ENCODE data around the gene PKN1. TPM values are rescaled to one million over a fixed set of nuclear protein-coding genes. Genes with fewer than 3 reads are reported as not detected.

PKN1 gene
- total and polyA plus RNA-seq, 2 of the 13 experiments (the other 11 are each of a cell fraction or from before 2014, with no cell fraction given): 45.7 to 54.5 TPM

DNA sequence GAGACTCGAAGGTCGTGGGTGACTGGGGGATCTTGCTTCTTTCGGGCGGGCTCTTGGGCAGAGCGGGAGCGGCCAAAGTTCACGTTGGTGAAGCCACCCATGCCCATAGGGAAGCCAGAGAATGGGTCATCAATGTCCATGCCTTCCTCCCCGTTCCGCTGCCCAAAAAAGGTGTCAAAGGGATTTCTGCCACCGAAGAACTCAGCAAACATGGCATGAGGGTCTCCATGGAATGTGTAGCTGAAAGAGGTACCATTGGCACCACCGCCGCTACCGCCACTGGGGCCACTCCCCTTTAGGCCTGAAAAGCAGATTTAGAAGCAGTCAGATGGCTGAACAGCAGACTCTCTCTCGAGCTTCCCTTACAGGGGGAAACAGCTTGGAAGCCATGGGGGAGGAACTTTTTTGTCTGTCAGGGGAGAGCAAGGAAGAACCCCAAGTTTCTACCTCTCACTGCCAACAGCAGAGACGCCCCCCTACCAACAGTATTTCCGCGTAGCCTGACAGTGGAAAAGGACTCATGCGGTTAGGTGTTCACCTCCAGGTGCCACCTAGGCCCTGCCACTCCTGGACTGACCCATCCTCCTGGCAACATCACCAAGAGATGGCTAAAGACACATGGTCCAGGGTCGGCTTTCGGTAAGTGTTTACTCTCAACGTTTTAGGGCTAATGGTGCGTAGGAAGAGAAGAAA lies 83.8 kb downstream of the PKN1 start (continued):
- TF ChIP-seq ZNF619 (CRISPR knock-in tag; IDR thresholded peaks at IDR 0.05) (no peak), ZFY (CRISPR knock-in tag; IDR thresholded peaks at IDR 0.05) (0 out of 2 replicates have a peak, but pooled peaks have one; percentile 8), KMT2B (CRISPR knock-in tag; IDR thresholded peaks at IDR 0.05) (no peak), ZBTB20 (CRISPR knock-in tag; IDR thresholded peaks at IDR 0.05; ENCODE audit: borderline replicate concordance, low read depth) (0 out of 2 replicates have a peak, but pooled peaks have one; percentile 37), ZFX (CRISPR knock-in tag; IDR thresholded peaks at IDR 0.05; ENCODE audit: low read depth) (peak; percentile 47), ZSCAN31 (CRISPR knock-in tag; IDR thresholded peaks at IDR 0.05; ENCODE audit: low read depth) (0 out of 2 replicates have a peak, but pooled peaks have one; percentile 17), ZNF350 (CRISPR knock-in tag; IDR thresholded peaks at IDR 0.05; ENCODE audit: borderline replicate concordance, low read depth) (0 out of 2 replicates have a peak, but pooled peaks have one; percentile 6), ZKSCAN1 (IDR thresholded peaks at IDR 0.05; ENCODE audit: low read length) (no peak), KLF16 (CRISPR knock-in tag; IDR thresholded peaks at IDR 0.05) (peak in 1 of 2 experiments; percentile 43; a peak in 1 of 4 replicates), LCORL (IDR thresholded peaks at IDR 0.05) (no peak), LCORL (CRISPR knock-in tag; IDR thresholded peaks at IDR 0.05) (peak; percentile 58; the same call in 1 of the 2 replicates), ARHGAP35 (CRISPR knock-in tag; IDR thresholded peaks at IDR 0.05; ENCODE audit: borderline replicate concordance) (no peak), SIN3A (IDR thresholded peaks at IDR 0.05; ENCODE audit: borderline replicate concordance, low read depth, low read length) (peak; percentile 14; the same call in 1 of the 2 replicates), ZNF772 (CRISPR knock-in tag; IDR thresholded peaks at IDR 0.05) (0 out of 2 replicates have a peak, but pooled peaks have one; percentile 40), MED1 (CRISPR knock-in tag; IDR thresholded peaks at IDR 0.05) (0 out of 2 replicates have a peak, but pooled peaks have one; percentile 15), YEATS2 (CRISPR knock-in tag; IDR thresholded peaks at IDR 0.05; ENCODE audit: borderline replicate concordance) (0 out of 2 replicates have a peak, but pooled peaks have one; percentile 15), ZBTB8A (CRISPR knock-in tag; IDR thresholded peaks at IDR 0.05; ENCODE audit: borderline replicate concordance, low read depth) (no peak), YY1 (IDR thresholded peaks at IDR 0.05; ENCODE audit: insufficient read depth, insufficient replicate concordance, low read depth, low read length) (no peak), SALL2 (CRISPR knock-in tag; IDR thresholded peaks at IDR 0.05) (0 out of 2 replicates have a peak, but pooled peaks have one; percentile 28), NR2C2 (CRISPR knock-in tag; IDR thresholded peaks at IDR 0.05; ENCODE audit: borderline replicate concordance) (0 out of 2 replicates have a peak, but pooled peaks have one; percentile 12), ZNF292 (CRISPR knock-in tag; IDR thresholded peaks at IDR 0.05; ENCODE audit: borderline replicate concordance, low read depth) (peak; percentile 36; the same call in 1 of the 2 replicates), HNRNPK (IDR thresholded peaks at IDR 0.05; ENCODE audit: low read depth, low read length, poor library complexity, severe bottlenecking) (no peak), ZNF546 (CRISPR knock-in tag; conservative IDR thresholded peaks at IDR 0.05) (0 out of 2 replicates have a peak, but pooled peaks have one; percentile 4), ZNF761 (CRISPR knock-in tag; conservative IDR thresholded peaks at IDR 0.05) (no peak), ZNF329 (CRISPR knock-in tag; IDR thresholded peaks at IDR 0.05; ENCODE audit: low read depth) (0 out of 2 replicates have a peak, but pooled peaks have one; percentile 29), FOXC1 (CRISPR knock-in tag; IDR thresholded peaks at IDR 0.05; ENCODE audit: borderline replicate concordance) (peak; percentile 16; the same call in 1 of the 2 replicates), KLF6 (CRISPR knock-in tag; IDR thresholded peaks at IDR 0.05) (0 out of 2 replicates have a peak, but pooled peaks have one; percentile 29), SAP130 (CRISPR knock-in tag; IDR thresholded peaks at IDR 0.05; ENCODE audit: low read depth) (0 out of 2 replicates have a peak, but pooled peaks have one; percentile 32)
- TF ChIP-seq, protein P1, sequence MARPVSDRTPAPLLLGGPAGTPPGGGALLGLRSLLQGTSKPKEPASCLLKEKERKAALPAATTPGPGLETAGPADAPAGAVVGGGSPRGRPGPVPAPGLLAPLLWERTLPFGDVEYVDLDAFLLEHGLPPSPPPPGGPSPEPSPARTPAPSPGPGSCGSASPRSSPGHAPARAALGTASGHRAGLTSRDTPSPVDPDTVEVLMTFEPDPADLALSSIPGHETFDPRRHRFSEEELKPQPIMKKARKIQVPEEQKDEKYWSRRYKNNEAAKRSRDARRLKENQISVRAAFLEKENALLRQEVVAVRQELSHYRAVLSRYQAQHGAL (CRISPR knock-in tag; IDR thresholded peaks at IDR 0.05; ENCODE audit: not compliant biosample characterization): no peak
- TF ChIP-seq, protein P2, sequence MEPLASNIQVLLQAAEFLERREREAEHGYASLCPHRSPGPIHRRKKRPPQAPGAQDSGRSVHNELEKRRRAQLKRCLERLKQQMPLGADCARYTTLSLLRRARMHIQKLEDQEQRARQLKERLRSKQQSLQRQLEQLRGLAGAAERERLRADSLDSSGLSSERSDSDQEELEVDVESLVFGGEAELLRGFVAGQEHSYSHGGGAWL (CRISPR knock-in tag; IDR thresholded peaks at IDR 0.05): 0 out of 2 replicates have a peak, but pooled peaks have one; percentile 41

Measured in HepG2 (cell line).